Bone marrow (tissue), 2 donors: Measurements from ENCODE around the gene THBS3.
"Not testable (repeated sequence)": the region's sequence is repeated elsewhere in the genome, so short reads cannot be mapped to it uniquely, and the experiment has no call there.

Experiments
- DNase-seq, 2 donors: peaks; one replicate each; lab custom pipeline; 2025; lab: John Stamatoyannopoulos, UW

THBS3 gene

DNA sequence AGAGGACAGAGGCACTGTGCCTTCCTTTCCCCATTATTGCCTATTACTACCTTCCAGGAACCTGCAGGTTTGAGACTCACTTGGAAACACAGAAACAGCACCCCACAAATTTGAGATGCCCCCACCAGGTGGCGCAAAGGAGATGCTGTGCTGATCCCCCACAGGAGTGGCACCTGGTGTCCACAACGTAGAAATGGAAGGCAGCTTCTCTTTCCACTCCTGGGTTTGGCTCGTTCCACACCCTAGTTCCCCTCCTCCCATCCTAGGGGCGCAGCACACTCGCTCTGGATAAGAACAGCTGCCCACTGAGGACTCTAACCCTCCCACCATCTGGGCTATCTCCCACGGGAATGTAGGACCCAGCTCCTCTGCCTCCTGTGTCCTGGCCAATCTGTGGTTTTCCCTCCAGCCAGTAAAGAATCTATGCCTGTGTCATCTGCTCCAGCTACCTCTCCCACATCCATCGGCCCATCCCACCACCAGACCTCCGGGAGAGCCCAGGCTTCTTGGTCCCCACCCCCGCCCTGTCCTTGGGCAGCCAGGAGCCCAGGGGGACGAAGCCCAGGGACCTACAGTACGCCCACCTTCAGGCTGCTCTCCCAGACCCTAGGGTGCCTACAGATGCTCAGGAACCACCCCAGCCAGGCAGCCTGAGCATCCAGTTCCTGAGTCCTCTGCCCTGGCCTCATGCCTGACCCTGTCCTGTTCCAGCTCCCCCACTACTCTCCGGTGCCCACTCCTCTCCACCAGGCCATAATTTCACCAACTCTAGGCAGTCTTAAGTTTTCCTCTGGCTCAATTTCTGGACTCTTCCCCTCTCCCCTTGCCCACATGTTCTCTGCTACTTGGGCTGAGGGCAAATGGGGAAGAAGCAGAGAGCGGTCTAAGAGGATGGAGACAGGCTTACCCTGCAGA, 549 bp downstream of the THBS3 start:
- DNase-seq: peak; percentile 57 to 58

DNA sequence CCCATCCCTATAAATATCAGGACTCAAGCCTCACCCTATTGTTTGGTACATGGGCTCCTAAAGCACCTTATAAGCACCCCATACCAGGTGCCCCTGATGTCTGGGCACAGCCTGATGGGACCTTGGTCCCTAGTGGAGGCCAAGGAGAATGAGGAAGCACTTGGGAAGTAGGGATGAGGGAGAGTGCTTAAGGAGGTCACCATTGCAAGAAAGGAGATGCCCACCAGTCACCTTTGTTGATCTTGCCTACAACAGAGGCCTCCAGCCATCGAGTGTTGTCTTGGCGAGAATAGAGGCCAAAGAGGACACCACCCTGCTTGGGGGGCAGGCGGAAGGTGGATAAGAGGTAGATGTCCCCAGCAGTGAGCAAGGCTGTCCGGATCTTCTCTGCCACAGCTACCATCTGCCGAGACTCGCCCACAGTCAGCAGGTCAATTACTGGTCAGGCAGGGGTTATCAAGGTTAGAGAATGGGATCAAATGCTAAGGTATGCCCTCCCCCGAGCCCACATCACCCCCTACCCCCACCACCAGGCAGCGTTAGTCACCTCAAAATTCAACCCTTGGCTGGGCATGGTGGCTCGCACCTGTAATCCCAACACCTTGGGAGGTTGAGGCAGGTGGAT, 1.6 kb downstream of the THBS3 start:
- DNase-seq: no peak

DNA sequence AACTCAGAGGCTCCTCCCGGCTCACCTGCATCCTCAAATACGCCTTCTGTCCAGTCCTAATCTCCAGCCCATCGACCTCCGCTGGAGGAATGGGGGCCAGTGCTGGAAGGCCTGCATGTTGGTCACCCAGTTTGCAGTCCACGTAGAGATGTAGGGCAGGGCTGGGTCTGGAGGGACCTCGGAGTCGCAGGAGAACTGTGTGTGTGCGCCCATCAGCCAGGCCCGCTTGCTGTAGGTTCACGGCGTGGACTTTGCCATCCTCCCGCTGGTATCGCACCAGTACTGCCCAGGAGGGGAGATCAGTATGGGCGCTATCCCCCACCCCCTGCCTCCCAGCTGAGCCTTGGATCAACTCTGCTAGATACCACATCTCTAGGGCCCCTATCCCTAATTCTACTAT, 2.7 kb downstream of the THBS3 start:
- DNase-seq: no peak

GRCh38 chr1:155202731-155203515, 4.8 kb downstream of the THBS3 start:
- DNase-seq: no peak

GRCh38 chr1:155202198-155202597, 5.5 kb downstream of the THBS3 start:
- no peak for DNase-seq

DNA sequence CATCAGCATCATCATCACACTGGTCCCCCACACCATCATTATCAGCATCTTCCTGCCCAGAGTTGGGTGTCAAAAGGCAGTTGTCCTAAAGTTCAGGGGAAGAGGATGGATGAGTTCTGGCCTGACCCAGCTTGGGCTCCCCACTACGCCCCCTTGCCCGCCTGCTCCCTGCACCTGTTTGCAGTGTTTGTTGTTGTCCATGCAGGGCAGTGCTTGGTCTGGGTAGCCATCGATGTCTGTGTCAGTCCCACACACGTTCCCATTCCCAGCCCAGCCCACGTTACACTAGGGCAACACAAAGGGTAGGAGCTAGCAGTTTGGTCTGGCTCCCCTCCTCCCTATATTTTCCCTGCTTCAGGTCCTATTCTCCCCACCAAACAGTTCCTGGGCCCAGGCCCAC, 6.8 kb downstream of the THBS3 start:
- no peak for DNase-seq

DNA sequence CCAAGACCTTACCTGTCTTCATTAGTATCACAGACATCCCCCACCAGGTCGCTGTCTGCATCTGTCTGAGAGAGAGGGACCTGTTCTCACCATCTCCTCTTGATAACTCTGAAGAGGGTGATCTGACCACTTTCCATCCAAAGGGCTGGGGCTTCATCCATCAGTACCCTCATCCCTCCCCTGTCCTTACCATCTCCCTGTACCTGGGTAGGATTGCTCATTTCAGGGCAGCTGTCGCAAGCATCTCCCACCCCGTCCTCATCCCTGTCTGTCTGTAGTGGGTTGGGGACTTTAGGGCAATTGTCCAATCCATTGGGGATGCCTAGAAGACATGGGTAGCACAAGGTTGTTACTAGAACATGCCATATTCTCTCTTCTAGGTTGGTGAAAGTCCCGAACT, 7.9 kb downstream of the THBS3 start:
- DNase-seq: no peak

- DNase-seq: no peak
Measured at GRCh38 chr1:155198547-155198906, 9.2 kb downstream of the THBS3 start.

DNA sequence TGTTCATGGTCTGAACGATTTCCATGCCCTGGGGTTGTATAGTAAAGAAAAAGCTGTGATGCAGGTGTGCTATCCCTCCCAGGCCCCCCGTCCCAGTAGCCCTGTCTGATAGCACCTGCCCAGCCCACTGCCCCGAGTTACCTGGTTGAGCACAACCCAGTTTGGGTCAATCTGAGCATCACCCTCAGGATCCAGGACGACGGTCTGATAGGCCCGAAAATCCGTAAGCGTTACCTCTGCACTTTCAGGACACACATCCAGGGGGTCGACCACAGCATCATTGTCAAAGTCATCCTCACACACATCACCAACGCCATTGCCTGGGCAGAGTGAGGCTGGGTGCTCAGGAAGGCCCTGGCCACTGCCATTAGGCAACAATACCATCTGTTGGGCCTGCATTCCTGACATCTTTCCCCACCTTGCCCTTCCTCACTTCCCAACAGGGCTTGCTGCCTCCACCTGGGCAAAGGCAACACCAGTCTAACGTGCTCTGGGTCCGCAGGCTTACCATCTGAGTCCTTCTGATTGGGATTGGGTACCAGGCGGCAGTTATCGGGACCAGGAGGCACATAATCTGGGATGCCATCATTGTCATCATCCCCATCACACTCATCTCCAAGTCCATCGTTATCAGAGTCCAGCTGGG, 9.7 kb downstream of the THBS3 start:
- no peak for DNase-seq

- no peak for DNase-seq
Measured at GRCh38 chr1:155196893-155197638, 10.6 kb downstream of the THBS3 start.

GRCh38 chr1:155196103-155196892, 11.4 kb downstream of the THBS3 start:
- no peak for DNase-seq

DNA sequence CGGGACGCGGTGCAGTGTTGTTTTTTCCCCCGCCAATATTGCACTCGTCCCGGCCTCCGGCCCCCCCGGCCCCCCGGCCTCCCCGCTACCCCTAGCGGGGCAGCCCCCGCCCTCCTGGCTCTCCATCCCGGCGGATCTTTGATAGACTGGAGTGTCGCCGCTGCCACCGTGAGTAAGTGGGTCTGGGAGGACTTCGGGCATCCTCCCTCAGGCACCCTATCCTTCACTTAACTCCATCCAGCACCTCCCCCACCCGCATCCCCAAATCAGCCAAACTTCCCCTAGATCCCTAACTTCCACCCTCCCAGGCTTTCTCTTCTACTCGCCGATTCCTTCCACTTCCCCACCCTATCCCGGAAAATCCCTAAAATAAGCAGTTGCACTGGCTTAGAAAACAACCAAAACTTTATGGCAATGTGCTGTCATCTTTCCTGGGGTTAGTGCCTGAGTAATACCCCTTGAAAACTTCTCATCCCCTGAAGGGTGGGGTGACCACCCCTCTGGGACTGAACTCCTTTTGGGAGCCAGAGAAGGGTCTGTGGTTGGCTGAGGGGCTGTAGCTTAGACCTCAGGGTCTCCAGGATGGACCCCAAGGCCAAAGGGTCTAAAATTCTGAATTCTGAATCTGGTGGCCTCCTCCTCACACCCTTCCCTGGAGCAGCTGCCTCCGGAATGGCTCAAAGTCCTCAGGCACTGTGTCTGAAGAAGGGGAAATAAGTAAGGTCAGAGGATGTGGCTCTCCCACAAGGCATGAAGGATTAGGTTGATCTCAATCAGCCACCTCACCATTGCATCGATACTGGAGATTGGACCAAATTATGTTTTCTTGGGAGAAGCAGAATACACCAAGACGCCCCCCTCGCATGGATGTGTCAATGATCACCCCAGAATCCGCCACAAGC, 12.2 kb downstream of the THBS3 start:
- no peak for DNase-seq

DNA sequence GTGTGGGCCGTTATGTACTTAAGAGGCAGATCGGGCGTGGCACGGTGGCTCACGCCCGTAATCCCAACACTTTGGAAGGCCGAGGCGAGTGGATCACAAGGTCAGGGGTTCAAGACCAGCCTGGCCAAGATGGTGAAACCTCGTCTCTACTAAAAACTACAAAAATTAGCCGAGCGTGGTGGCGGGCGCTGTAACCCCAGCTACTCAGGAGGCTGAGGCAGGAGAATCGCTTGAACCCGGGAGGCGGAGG, 13.8 kb downstream of the THBS3 start:
- DNase-seq: not testable (repeated sequence)

GRCh38 chr1:155193275-155193990, 14.3 kb downstream of the THBS3 start:
- peak; percentile 37 to 96 for DNase-seq

GRCh38 chr1:155192346-155193274, 15.1 kb downstream of the THBS3 start:
- no peak for DNase-seq

DNA sequence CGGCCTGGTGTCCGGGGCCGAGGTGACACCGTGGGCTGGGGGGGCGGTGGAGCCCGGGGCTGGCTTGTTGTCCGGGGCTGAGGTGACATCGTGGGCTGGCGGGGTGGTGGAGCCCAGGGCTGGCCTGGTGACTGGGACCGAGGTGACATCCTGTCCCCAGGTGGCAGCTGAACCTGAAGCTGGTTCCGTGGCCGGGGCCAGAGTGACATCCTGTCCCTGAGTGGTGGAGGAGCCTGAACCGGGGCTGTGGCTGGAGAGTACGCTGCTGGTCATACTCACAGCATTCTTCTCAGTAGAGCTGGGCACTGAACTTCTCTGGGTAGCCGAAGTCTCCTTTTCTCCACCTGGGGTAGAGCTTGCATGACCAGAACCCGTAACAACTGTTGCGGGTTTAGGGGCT, 15.8 kb downstream of the THBS3 start:
- DNase-seq: no peak

GRCh38 chr1:155189926-155190325, 17.8 kb downstream of the THBS3 start:
- DNase-seq: not testable (repeated sequence)

DNA sequence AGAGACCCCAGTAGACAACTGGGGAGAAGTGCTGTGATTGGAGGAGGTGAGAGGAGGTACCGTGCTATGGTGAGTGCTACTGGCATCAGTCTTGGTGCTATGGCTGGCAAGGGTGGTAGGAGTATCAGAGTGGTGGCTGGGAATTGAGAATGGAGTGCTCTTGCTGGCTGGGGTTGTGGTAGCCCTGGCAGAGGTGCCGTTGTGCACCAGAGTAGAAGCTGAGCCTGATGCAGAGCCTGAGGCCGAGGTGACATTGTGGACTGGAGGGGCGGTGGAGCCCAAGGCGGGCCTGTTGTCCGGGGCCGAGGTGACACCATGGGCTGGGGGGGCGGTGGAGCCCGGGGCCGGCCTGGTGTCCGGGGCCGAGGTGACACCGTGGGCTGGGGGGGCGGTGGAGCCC, 19.4 kb downstream of the THBS3 start:
- DNase-seq: no peak
